ENCODE results near the gene EML3. TPM values are rescaled to one million over a fixed set of nuclear protein-coding genes. Genes with fewer than 3 reads are reported as not detected.

The EML3 gene
- total RNA-seq, 2 donors from 2014 or later = 51.5 to 57.7 TPM

- peak within 1 kb of the TSS; percentile 77 for H3K4me3 Mint-ChIP-seq
- WGBS, 2 experiments (ENCODE audit: insufficient coverage in 1 of 2, insufficient read length in 1 of 2) = 0% methylated on average over 46 to 83 of the region's 83 CpGs
- peak; percentile 100 for DNase-seq
- peaks cover 51% of the 10 kb centered on the region for H3K4me1 Mint-ChIP-seq
- H3K9me3 Mint-ChIP-seq = no peaks in the 10 kb centered on the region
- peaks cover 11% of the 10 kb centered on the region for H3K27me3 ChIP-seq (ENCODE audit: control insufficient read depth, insufficient read depth, low read length, poor library complexity, severe bottlenecking)
- H3K36me3 ChIP-seq (ENCODE audit: control insufficient read depth, insufficient read depth, low read length) = peaks cover 32% of the 10 kb centered on the region
- TF ChIP-seq CTCF (conservative IDR thresholded peaks at IDR 0.05) = no peak
- peaks cover 13% of the 10 kb centered on the region for H3K4me1 ChIP-seq (ENCODE audit: control insufficient read depth, insufficient read depth, low read length)
- H3K27ac ChIP-seq (ENCODE audit: low read depth, low read length) = peak within 1 kb of the TSS; percentile 83
- peaks cover 57% of the 10 kb centered on the region for H3K36me3 Mint-ChIP-seq (ENCODE audit: low read depth)
- H3K27ac Mint-ChIP-seq = peak within 1 kb of the TSS; percentile 94
- peak within 1 kb of the TSS; percentile 82 for H3K9ac ChIP-seq (ENCODE audit: extremely low read depth, low read length, poor library complexity, severe bottlenecking)
- H3K4me3 ChIP-seq (ENCODE audit: low read length) = peak within 1 kb of the TSS; percentile 96
- peaks cover 24% of the 10 kb centered on the region for H3K27me3 Mint-ChIP-seq (ENCODE audit: insufficient read depth)
- H3K9me3 ChIP-seq (ENCODE audit: control insufficient read depth, low read length) = no peaks in the 10 kb centered on the region
Measured at GRCh38 chr11:62601372-62602140, 11.0 kb downstream of the EML3 start, which contains the start of gene MTA2. TSS of gene MTA2 (minus strand) at chr11:62601865. CDS start at chr11:62601450, 415 bp downstream.

GRCh38 chr11:62601122-62601371, 11.5 kb downstream of the EML3 start:
- DNase-seq = peak; percentile 67
- Mint-ChIP-seq H3K4me1 (peaks cover 49% of the 10 kb centered on the region), H3K27ac (peak overlapping the region; percentile 84), H3K27me3 (ENCODE audit: insufficient read depth) (peaks cover 24% of the 10 kb centered on the region), H3K9me3 (no peaks in the 10 kb centered on the region), H3K36me3 (ENCODE audit: low read depth) (peaks cover 59% of the 10 kb centered on the region), H3K4me3 (peak overlapping the region; percentile 77)
- Histone ChIP-seq H3K4me1 (ENCODE audit: control insufficient read depth, insufficient read depth, low read length) (peaks cover 13% of the 10 kb centered on the region), H3K36me3 (ENCODE audit: control insufficient read depth, insufficient read depth, low read length) (peaks cover 37% of the 10 kb centered on the region), H3K27ac (ENCODE audit: low read depth, low read length) (peak overlapping the region; percentile 83), H3K9me3 (ENCODE audit: control insufficient read depth, low read length) (no peaks in the 10 kb centered on the region), H3K27me3 (ENCODE audit: control insufficient read depth, insufficient read depth, low read length, poor library complexity, severe bottlenecking) (peaks cover 11% of the 10 kb centered on the region), H3K9ac (ENCODE audit: extremely low read depth, low read length, poor library complexity, severe bottlenecking) (peak overlapping the region; percentile 82), H3K4me3 (ENCODE audit: low read length) (peak overlapping the region; percentile 96)
- WGBS, 2 experiments (ENCODE audit: insufficient coverage in 1 of 2, insufficient read length in 1 of 2) = 0 to 2% methylated on average over 9 to 30 of the region's 30 CpGs
- no peak for TF ChIP-seq CTCF (conservative IDR thresholded peaks at IDR 0.05)

GRCh38 chr11:62600367-62601121, 12.0 kb downstream of the EML3 start:
- no peaks in the 10 kb centered on the region for H3K9me3 Mint-ChIP-seq
- peaks cover 42% of the 10 kb centered on the region for H3K36me3 ChIP-seq (ENCODE audit: control insufficient read depth, insufficient read depth, low read length)
- peak overlapping the region; percentile 77 for H3K4me3 Mint-ChIP-seq
- peak overlapping the region; percentile 82 for H3K9ac ChIP-seq (ENCODE audit: extremely low read depth, low read length, poor library complexity, severe bottlenecking)
- H3K4me1 ChIP-seq (ENCODE audit: control insufficient read depth, insufficient read depth, low read length) = peaks cover 13% of the 10 kb centered on the region
- peak; percentile 46 for DNase-seq
- H3K9me3 ChIP-seq (ENCODE audit: control insufficient read depth, low read length) = no peaks in the 10 kb centered on the region
- 0 to 1% methylated on average over 17 to 25 of the region's 26 CpGs for WGBS, 2 experiments (ENCODE audit: insufficient coverage in 1 of 2, insufficient read length in 1 of 2)
- peak overlapping the region; percentile 83 for H3K27ac ChIP-seq (ENCODE audit: low read depth, low read length)
- peaks cover 49% of the 10 kb centered on the region for H3K4me1 Mint-ChIP-seq
- H3K27me3 Mint-ChIP-seq (ENCODE audit: insufficient read depth) = peaks cover 24% of the 10 kb centered on the region
- peaks cover 11% of the 10 kb centered on the region for H3K27me3 ChIP-seq (ENCODE audit: control insufficient read depth, insufficient read depth, low read length, poor library complexity, severe bottlenecking)
- H3K27ac Mint-ChIP-seq = peak overlapping the region; percentile 84
- no peak for TF ChIP-seq CTCF (conservative IDR thresholded peaks at IDR 0.05)
- H3K4me3 ChIP-seq (ENCODE audit: low read length) = peak overlapping the region; percentile 96
- H3K36me3 Mint-ChIP-seq (ENCODE audit: low read depth) = peaks cover 60% of the 10 kb centered on the region

Data from endodermal cell (in vitro differentiated cells).